Osteocyte (in vitro differentiated cells): ENCODE data around the gene CACNG8. TPM values are rescaled to one million over a fixed set of nuclear protein-coding genes. Genes with fewer than 3 reads are reported as not detected.

Experiments
- DNase-seq: peaks from one replicate; pipeline ENCODE4 v3.0.0; 2021; ENCODE audit warnings: mixed read lengths; ENCODE audit not compliant: unreplicated experiment; ENCODE audit errors: extremely low spot score
- H3K27ac Mint-ChIP-seq: one replicate; pipeline ENCODE4 v1.8.0; 2021; ENCODE audit warnings: mild to moderate bottlenecking, mixed read lengths; ENCODE audit not compliant: unreplicated experiment
- H3K27me3 Mint-ChIP-seq: one replicate; pipeline ENCODE4 v1.8.0; 2021; ENCODE audit warnings: mixed read lengths; ENCODE audit not compliant: unreplicated experiment
- H3K36me3 Mint-ChIP-seq: one replicate; pipeline ENCODE4 v1.8.0; 2021; ENCODE audit warnings: mixed read lengths; ENCODE audit not compliant: unreplicated experiment
- H3K4me1 Mint-ChIP-seq: one replicate; pipeline ENCODE4 v1.8.0; 2021; ENCODE audit warnings: mixed read lengths; ENCODE audit not compliant: unreplicated experiment
- H3K4me3 Mint-ChIP-seq: one replicate; pipeline ENCODE4 v1.8.0; 2021; ENCODE audit warnings: mild to moderate bottlenecking, moderate library complexity, mixed read lengths; ENCODE audit not compliant: unreplicated experiment
- H3K9me3 Mint-ChIP-seq: one replicate; pipeline ENCODE4 v1.8.0; 2021; ENCODE audit warnings: mixed read lengths; ENCODE audit not compliant: unreplicated experiment
- CTCF ChIP-seq: fragments of 200-600 bp; sonication (generic); IDR thresholded peaks from 2 replicates; pipeline ENCODE4 v1.5.0; 2021; ENCODE audit warnings: antibody characterized with exemption, mild to moderate bottlenecking, moderate library complexity
- total RNA-seq: library from RNA; stranded (reverse); gene quantifications from 2 replicates; pipeline ENCODE4 v1.2.1, GENCODE V29; 2021

Gene CACNG8
- total RNA-seq, 1 donor from 2014 or later, result not detected

GRCh38 chr19:53981376-53981951 lies 18.7 kb downstream of the CACNG8 start:
- no peak for DNase-seq
- Mint-ChIP-seq H3K9me3 (peaks cover 7% of the 10 kb centered on the region), H3K27me3 (peaks cover 41% of the 10 kb centered on the region), H3K27ac (no peak overlapping the region), H3K36me3 (no peaks in the 10 kb centered on the region), H3K4me3 (no peak overlapping the region), H3K4me1 (peaks cover 17% of the 10 kb centered on the region)
- TF ChIP-seq CTCF, result no peak

- TF ChIP-seq CTCF, result no peak
- no peak overlapping the region for H3K27ac Mint-ChIP-seq
- peaks cover 7% of the 10 kb centered on the region for H3K9me3 Mint-ChIP-seq
- no peaks in the 10 kb centered on the region for H3K36me3 Mint-ChIP-seq
- H3K4me1 Mint-ChIP-seq, result peaks cover 17% of the 10 kb centered on the region
- no peak for DNase-seq
- peaks cover 41% of the 10 kb centered on the region for H3K27me3 Mint-ChIP-seq
- H3K4me3 Mint-ChIP-seq, result no peak overlapping the region
These were observed 19.3 kb downstream of the CACNG8 start for GRCh38 chr19:53982001-53982451.

GRCh38 chr19:53982611-53983010 lies 19.9 kb downstream of the CACNG8 start:
- Mint-ChIP-seq H3K9me3 (peaks cover 7% of the 10 kb centered on the region), H3K4me3 (no peak overlapping the region), H3K4me1 (peaks cover 15% of the 10 kb centered on the region), H3K36me3 (no peaks in the 10 kb centered on the region), H3K27me3 (peaks cover 38% of the 10 kb centered on the region), H3K27ac (no peak overlapping the region)
- no peak for TF ChIP-seq CTCF
- DNase-seq, result no peak

- peaks cover 10% of the 10 kb centered on the region for H3K4me1 Mint-ChIP-seq
- peaks cover 7% of the 10 kb centered on the region for H3K9me3 Mint-ChIP-seq
- H3K27me3 Mint-ChIP-seq, result peaks cover 30% of the 10 kb centered on the region
- no peaks in the 10 kb centered on the region for H3K36me3 Mint-ChIP-seq
- H3K27ac Mint-ChIP-seq, result no peak overlapping the region
- no peak for DNase-seq
- no peak overlapping the region for H3K4me3 Mint-ChIP-seq
- no peak for TF ChIP-seq CTCF
These were observed 20.9 kb downstream of the CACNG8 start for GRCh38 chr19:53983457-53984289.

- H3K27me3 Mint-ChIP-seq, result peaks cover 9% of the 10 kb centered on the region
- TF ChIP-seq CTCF, result no peak
- DNase-seq, result no peak
- no peak overlapping the region for H3K27ac Mint-ChIP-seq
- peaks cover 3% of the 10 kb centered on the region for H3K9me3 Mint-ChIP-seq
- no peaks in the 10 kb centered on the region for H3K36me3 Mint-ChIP-seq
- H3K4me3 Mint-ChIP-seq, result no peak overlapping the region
- H3K4me1 Mint-ChIP-seq, result no peaks in the 10 kb centered on the region
These were observed 23.1 kb downstream of the CACNG8 start for GRCh38 chr19:53985863-53986262.
